ENCODE data around the gene FAM107B.
"Not testable (repeated sequence)": the region's sequence is repeated elsewhere in the genome, so short reads cannot be mapped to it uniquely, and the experiment has no call there.

FAM107B gene

DNA sequence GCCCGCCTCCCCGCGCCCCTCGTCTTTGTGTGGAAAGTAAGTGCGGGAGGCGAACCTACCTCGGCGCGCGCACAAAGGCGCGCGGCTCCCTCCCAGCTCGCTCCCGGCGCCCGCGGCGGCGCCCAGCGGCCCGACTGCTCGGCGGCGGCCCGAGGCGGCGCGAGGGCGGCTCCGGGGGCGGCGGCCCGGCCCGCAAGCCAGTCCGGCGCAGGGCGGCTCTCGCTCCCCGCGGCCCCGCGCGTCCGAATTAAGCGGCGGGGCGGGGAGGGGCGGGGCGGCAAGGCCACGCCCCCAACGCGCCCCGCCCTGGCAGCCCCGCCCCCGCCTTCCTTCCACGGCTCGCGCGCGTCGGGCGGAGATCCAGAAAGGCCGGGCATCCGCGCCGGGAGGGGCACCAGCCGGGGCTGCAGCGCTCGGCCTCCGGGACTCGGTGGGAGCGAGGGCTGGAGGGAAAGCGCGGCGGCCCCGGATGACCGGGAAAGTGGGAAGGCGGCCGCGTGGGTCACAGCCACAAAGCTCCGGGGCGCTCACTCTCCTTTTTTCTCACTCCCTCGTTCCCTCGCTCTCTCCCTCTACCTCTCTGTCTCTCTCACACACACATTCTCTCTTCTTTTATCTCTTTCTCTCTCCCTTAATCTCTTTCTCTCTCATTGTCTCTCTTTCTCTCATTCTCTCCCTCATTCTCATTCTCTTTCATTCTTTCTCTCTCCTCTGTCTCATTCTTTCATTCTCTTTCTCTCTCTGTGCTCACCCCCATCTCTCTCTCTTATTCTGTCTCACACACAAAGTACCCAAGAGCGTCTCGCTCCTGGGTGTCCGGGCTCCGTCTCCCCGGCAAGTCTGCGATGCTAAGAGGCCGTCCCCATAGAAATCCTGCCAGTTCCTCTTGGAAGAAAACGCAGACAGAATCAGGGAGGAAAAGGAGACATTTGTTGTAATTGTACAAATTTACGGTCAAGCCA lies 170.2 kb downstream of the FAM107B start:
- peak; percentile 63 for DNase-seq (ENCODE audit: insufficient read length, low spot score)
- FAIRE-seq, result no peak

DNA sequence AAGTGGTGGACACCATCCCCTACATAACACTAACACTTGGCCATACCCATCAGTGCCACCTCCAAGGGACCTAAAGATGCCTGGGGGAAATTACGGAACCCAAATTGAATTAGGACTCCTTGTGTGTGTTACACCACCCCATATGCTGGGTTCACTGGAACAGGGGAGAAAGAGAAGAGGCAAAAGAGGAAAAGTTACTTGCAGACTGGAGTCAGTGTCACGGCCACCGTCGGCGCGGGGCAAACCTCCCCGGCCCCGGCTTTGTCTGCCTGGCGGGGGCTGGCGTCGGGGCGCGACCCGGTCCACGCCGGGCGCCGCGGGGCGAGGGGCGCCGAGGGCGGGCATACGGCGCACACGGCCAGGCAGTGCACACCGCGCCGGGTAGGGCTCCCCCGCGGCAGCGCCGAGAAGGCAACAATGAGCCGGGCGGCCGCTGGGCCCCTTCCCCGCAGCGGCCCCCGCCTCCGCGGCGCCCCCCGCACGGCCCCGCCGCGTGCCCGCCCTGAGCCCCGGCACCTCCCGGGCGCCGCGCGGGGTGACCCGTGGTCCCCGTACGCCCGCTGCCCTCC lies 171.1 kb downstream of the FAM107B start:
- FAIRE-seq (peak; percentile 73), DNase-seq (ENCODE audit: insufficient read length, low spot score) (no peak)

DNA sequence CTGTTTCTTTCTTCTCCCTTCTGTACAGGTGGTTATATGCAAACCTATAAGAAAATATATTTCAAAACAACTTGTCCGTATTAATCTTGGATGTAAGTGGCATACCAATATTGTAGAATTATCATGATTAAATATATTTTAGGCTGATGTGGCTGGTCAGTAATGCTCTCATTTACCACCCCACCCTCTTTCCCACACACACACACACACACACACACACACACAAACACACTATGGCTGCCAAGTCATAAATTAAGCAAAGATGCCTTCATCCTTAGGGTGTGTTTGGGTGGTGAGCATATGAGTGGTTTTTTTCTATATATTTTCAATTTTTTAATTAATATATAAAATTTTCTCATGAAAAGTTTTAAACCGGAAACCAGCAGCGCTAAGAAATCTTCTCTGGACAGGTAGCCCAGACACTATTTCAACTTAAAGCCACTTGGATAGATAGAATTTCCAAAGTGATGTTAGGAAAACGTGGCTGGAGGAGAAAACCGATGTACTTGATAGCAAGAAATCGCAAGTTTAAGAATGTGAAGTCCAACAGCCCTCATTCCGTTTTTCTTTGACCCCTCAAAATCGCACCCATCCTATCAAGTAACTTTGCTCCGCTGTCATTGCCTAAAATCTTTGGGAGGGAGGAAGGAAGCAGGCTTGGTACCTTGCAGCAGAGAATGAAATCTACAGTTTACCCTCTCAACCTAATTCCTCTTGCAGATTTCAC lies 171.7 kb downstream of the FAM107B start:
- DNase-seq (ENCODE audit: insufficient read length, low spot score) (no peak), FAIRE-seq (no peak)

DNA sequence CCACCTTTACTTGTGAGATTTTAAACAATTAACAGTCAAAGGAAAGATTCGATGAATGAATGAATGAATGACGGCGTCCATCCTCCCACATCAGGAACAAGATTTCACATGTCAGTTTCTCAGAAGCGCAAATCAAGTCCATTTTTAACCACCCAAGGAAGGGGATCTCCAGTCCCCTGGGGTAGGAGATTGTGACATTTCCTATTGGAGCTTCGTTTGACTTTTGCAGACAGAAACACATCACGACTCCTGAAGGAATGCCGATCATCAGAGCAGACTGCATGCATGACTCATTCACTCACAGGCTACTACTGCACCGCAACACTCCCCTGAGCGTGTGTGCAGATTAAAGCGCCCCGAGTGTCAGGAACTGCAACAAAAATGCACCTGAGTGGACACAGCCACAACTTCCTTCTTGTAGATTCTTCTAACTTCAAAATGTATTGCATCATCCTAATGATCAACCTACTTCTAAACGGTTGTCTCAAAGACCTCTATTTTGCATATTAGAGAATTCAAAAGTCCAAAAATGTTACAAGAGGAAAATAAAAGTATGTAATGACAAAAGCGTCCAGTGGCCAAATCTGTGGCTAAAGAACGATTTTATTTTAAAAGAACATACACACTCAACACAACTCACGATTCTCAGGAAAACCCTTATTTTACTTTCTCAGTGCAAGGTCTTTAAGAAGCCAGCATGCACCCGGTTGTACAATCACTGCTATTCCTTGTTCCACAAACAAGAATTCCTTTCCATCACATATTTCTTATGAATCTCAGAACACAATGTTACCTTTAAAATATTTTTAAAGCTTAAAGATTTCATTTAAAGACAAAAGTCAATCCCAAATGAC lies 172.6 kb downstream of the FAM107B start:
- FAIRE-seq (peak; percentile 97), DNase-seq (ENCODE audit: insufficient read length, low spot score) (no peak)

DNA sequence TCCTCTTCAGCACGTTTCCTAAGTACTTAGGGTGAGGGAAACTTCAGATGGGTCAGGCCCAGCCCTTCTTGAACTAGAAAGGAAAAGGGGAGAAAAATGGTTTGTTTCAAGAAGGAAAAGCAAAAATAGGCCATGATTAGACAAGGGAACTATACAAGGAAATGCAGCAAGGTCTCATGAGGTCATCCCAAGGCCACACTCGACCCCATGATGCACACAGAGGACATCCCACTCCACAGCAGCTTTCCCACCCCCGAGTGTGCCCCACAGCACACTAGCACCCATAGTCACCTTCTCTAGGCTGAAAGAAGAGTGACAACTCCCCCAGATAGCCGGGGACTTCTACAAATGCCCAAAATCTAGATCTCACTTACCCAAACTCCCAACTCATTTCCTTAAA lies 173.4 kb downstream of the FAM107B start:
- FAIRE-seq (peak; percentile 33), DNase-seq (ENCODE audit: insufficient read length, low spot score) (no peak)

DNA sequence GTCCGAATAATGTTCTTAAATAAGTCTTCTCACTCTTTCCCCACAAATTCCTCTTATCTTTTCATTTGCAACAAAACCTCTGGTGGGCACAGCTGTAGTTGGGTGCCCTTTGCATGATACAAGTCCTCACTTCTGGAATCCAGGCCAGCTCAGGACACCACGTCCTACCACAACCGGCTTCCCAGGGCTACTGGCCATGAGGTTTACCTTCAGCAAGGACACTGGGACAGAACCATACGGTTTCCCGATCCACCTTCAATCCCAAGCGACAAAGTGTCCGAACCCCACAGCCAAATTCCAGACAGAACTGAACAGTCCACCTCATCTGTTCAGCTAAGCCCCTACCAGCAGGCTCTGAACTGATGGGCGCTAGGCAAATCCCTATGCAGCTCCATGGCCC lies 174.6 kb downstream of the FAM107B start:
- FAIRE-seq, result no peak
- DNase-seq (ENCODE audit: insufficient read length, low spot score), result no peak

DNA sequence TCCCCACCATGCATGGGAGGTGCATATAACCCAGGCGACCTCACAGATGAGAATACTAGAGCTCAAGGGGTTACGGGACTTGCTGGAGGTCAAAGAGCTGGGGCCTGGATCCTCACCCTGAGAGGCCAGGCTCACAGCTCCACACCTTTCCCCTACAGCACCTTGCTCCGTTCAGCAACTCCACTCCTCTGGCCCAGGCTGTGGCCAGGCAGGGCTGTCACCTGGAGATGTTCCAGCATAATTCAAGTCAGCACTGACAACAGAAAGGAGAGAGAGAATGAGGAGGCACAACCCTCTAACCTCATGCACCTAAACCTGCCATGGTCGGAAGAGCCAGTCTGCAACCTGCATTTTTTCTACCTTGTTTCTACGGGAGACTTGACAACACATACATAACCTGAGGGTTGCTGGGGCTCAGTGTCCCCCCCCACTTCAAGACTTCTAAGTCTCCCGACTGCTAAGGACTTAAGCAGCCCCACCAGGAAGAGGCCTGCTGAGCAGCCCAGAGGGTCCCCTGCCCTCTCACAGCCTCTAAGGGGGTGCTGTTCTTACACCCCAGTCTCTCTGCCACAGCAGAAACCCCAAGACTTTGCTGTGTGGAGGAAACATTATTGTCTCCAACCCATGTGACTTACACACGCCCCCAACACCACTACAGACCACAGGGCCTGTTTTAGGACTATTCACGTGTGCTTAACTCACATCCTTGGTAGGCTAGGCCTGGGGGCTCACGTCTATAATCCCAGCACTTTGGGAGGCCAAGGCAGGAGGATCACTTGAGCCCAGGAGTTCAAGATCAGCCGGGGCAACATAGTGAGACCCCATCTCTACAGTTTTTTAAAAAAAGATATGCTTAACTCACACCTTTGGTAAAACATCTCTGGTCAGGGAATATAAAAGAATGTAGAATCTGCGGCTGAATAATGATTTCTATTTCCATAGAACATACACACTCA lies 175.6 kb downstream of the FAM107B start:
- DNase-seq (ENCODE audit: insufficient read length, low spot score) (no peak), FAIRE-seq (no peak)

DNA sequence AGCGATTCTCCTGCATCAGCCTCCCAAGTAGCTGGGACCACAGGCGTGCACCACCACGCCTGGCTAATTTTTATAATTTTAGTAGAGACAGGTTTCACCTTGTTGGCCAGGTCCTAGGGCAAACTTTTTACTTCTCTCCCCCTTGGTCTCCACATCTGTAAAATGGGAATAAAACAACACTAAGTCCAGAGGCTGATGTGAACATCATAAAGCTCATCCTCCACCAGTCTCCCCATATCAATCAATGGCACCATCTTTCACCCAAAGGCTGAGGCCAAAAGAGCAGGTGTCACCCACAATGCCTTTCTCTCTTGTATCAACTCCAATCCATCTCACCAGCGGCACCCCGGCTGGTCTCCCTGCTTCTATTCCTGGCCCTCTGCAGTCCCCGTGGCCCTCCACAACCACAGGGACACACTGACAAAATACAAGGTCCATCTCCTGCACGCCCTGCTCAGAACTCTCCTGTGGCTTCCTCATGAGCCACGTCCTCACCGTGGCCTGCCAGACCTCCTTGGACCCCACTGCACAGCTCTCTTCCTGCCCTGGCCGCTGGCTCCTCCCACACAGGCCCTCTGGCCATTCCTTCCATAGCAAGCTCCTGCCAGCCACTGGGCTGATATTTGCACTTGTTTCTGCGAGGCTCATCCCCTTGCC lies 179.0 kb downstream of the FAM107B start:
- FAIRE-seq (no peak), DNase-seq (ENCODE audit: insufficient read length, low spot score) (no peak)

DNA sequence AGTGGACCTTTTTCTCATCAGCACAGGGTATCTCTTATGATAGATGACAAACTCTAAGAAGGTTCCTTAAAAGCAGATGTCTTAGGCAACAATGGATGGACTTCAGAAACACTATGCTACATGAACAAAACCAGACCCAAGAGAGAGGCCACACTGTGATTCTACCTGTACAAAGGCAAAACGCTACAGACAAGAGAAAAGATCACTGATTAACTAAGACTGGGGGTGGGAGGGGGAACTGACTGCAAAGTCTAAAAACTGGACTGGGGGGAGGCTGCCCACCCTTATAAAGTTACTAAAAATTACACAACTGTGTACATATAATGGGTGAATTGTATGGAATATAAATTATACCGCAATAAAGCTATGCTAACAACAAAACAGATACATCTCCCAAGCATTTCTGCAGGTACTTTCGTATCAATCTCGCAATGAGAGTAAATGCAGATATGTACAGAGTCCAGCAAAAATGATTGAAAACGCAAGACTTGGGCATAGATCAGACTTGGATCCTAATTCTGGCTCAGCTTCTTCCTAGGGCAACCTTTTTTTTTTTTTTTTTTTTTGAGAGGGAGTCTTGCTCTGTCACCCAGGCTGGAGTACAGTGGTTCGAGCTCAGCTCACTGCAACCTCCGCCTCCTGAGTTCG lies 179.7 kb downstream of the FAM107B start:
- FAIRE-seq (no peak), DNase-seq (ENCODE audit: insufficient read length, low spot score) (no peak)

DNA sequence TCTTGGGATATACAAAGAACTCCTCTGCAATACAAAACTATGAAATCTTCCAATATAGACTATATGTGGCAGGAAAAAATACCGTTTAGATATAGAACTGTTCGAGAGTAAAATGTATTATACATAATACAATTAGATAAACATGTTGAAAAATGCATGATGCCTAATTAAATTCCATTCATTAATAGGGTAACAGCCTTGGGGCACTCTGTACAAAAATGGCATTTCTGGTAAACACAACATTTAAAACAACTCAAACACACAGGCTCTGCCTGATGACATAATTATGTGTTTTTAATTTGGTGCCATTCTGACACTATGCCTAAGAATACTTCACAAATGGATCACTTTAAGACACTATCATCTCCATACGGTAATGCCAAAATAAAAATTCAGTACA lies 180.9 kb downstream of the FAM107B start:
- no peak for FAIRE-seq
- no peak for DNase-seq (ENCODE audit: insufficient read length, low spot score)

DNA sequence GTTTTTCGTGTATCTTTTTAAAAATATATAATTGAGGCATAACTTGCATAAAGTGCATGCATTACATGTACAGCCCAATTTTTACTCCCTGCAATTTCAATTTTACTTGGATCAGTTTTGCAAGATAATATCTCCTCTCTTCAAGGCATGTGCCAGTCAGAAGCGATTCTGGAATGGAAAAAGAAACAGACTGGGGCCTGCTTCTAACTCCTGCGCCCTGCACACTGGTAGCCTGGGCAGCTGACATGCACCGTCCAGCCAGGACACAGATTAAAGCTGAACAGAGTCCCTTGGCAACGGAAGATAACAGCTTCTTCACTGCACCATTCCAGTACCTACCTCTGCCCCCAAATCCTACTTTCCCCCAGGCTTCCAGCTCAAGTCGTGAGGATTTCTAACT lies 182.1 kb downstream of the FAM107B start:
- FAIRE-seq (no peak), DNase-seq (ENCODE audit: insufficient read length, low spot score) (no peak)

DNA sequence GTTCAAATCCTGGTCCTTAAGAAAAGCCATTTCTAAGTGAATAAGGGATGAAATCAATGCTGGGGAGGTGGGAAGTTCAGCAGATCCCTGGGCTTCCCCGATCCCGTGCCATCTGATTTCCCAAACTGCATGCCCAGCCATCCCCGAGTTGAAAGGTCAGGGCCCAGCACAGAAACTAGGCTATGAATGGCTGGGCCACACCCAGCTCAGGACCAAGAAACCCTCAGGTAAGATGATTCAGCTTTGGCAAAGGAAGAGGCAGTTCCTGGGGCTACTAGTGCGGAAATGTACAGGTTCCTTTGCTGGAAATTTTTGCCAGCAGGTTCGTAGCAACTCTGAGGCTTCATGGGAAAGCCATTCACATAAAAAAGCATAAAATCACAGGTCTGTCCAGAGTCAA lies 182.7 kb downstream of the FAM107B start:
- DNase-seq (ENCODE audit: insufficient read length, low spot score) (no peak), FAIRE-seq (no peak)

DNA sequence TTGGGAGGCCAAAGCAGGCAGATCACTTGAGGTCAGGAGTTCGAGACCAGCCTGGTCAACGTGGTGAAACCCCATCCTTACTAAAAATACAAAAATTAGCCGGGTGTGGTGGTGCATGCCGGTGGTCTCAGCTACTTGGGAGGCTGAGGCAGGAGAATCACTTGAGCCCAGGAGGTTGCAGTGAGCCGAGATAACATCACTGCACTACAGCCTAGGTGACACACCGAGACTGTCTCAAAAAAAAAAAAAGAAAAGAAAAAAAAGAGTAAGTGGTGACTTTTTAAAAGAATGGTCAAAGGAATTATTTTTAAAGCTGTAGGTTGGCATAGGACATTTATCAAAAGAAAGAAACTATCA lies 185.8 kb downstream of the FAM107B start:
- not testable (repeated sequence) for FAIRE-seq; DNase-seq (ENCODE audit: insufficient read length, low spot score)

DNA sequence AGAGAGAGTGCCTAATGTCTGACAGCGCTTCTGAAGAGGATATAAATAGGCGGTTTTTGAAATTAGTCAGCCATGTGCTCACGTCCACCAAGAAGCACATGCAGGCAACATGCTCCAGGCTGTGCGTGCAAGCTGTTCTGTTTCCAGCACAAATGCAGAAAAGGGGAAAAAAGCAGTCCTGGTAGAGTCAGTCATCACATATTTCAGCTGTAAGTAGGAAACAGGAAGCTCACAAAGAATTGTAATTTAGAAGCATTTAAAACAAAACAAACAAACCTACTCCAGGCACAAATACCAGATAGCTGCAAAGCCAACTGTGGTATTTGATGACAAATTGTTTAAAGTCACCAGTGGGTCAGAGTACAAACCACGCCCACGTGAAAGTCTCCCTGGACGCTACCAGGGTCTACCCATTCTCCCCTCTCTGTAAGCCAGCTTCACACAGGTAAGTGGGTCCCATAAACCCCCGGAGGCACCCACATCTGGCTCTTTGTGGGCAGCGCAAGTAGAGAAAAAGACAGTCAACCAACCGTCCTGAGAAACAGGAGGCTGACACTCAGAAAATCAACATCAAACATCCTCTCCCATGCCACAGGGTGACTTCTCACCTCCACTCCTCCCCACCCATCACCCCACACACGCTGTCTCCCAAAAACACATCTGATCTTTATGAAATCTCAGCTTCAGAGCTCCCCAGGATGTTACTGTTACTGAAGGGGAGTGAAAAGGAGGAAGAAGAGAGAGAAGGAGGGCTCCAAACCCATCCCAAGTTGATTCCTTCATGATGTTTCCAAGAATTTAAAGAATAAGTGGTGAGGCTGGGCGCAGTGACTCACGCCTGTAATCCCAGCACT lies 186.4 kb downstream of the FAM107B start:
- DNase-seq (ENCODE audit: insufficient read length, low spot score) (no peak), FAIRE-seq (peak; percentile 86)

DNA sequence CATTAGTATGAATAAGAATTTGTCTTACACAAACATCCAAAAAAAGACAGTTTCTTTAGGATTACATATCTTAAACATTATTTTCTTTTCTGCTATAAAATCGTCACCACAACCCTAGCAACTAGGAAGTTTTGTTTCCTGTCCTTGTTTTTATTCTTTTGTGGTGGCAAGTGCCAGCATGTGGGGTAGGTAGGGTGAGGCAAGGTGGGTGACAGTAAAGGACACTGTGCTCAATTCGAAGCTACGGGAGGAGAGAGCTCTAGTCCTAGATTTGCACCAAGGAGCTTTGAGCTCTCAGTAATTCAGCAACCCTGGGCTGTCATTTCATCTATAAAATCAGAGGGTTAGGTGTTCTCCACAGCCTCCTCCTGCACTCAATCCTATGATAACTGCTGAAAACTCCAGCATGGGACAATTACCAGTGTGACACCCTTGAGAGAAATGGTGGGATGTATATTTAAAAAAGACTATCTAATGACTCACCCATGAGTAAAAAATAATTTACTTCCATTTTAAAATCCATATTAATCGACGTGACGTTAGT lies 187.1 kb downstream of the FAM107B start:
- peak; percentile 35 for FAIRE-seq
- no peak for DNase-seq (ENCODE audit: insufficient read length, low spot score)

DNA sequence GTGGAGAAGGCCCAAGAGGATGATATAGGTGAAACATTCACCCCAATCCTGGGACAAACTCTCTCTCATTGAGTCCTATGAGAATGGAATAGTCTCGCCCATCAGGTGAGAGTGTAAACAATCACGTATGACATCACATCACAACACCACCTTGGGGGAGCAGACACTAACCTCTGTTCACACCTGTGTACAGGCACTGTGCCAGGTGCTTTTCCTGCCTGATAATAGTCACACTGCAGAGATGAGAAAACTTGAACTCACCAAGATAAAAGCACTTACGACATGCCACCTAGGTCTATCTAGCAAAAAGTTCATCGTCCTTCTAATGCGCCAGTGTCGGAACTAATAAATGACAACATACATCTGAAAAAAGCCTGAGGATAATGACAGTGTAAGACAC lies 187.8 kb downstream of the FAM107B start:
- FAIRE-seq (no peak), DNase-seq (ENCODE audit: insufficient read length, low spot score) (no peak)

Measured in GM19239 (cell line).